GM19372 (cell line): ENCODE measurements around the gene EVL.

Source experiments
- ATAC-seq: cut with Tn5 transposase; IDR thresholded peaks from one replicate; pipeline ENCODE4 v1.9.1; 2021; ENCODE audit warnings: mild to moderate bottlenecking, low read depth, moderate library complexity; ENCODE audit not compliant: unreplicated experiment

The EVL gene

GRCh38 chr14:100191584-100192249, 126.5 kb downstream of the EVL start:
- ATAC-seq: no peak

- ATAC-seq: no peak
These were observed 127.0 kb downstream of the EVL start for GRCh38 chr14:100192250-100192671.

GRCh38 chr14:100192672-100193416, 127.6 kb downstream of the EVL start:
- peak; percentile 99 for ATAC-seq
